ENCODE data around the gene AP3B1.
A peak's percentile ranks its signal among the peaks of the same experiment; 100 is the strongest.

Gene AP3B1, protein sequence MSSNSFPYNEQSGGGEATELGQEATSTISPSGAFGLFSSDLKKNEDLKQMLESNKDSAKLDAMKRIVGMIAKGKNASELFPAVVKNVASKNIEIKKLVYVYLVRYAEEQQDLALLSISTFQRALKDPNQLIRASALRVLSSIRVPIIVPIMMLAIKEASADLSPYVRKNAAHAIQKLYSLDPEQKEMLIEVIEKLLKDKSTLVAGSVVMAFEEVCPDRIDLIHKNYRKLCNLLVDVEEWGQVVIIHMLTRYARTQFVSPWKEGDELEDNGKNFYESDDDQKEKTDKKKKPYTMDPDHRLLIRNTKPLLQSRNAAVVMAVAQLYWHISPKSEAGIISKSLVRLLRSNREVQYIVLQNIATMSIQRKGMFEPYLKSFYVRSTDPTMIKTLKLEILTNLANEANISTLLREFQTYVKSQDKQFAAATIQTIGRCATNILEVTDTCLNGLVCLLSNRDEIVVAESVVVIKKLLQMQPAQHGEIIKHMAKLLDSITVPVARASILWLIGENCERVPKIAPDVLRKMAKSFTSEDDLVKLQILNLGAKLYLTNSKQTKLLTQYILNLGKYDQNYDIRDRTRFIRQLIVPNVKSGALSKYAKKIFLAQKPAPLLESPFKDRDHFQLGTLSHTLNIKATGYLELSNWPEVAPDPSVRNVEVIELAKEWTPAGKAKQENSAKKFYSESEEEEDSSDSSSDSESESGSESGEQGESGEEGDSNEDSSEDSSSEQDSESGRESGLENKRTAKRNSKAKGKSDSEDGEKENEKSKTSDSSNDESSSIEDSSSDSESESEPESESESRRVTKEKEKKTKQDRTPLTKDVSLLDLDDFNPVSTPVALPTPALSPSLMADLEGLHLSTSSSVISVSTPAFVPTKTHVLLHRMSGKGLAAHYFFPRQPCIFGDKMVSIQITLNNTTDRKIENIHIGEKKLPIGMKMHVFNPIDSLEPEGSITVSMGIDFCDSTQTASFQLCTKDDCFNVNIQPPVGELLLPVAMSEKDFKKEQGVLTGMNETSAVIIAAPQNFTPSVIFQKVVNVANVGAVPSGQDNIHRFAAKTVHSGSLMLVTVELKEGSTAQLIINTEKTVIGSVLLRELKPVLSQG

GRCh38 chr5:78294248-78295034 lies at the start of gene AP3B1:
AP3B1 (minus strand) TSS chr5:78294698; CDS start chr5:78294579, 119 bp downstream.
- peak; percentile 98 for DNase-seq

- DNase-seq, result no peak
Measured at GRCh38 chr5:78341440-78341839, 46.9 kb upstream of the AP3B1 start.

DNA sequence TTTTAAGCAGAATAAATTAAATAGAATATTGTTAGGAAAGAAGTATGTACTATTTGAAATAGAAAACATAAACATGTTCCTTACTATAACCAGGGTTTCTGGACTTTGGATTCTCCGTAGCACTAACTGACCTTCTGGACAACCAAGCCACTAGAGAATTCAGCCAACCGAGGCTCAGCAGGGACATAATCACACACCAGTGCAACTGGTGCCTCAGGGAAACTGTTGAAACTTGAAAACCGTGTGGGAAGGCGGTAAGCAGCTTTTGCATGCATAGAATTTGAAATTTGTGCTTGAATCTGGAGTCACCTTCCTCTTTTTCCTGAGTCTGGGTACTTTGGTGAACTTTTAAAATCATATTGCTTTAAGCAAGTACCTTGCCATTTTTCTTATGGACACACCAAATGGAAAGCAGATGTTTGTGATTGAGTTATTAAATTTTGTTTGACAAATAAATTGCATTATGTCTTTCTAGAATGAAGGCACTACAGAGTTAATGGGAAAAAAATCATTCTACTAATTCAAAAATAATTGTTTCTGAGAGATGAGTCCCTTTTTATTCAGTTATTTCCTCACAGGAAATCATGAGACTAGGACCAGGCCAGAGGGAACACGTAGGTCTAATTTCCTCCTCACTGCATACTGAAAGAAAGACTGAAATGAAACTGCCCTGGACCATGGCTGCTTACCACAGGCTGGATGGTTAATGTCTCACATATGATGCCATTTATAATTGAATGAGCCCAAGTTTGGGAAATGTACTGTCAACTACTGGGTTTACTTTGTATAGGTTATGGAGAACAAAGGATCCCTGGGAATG lies 45.3 kb upstream of the AP3B1 start:
- DNase-seq, result no peak

DNA sequence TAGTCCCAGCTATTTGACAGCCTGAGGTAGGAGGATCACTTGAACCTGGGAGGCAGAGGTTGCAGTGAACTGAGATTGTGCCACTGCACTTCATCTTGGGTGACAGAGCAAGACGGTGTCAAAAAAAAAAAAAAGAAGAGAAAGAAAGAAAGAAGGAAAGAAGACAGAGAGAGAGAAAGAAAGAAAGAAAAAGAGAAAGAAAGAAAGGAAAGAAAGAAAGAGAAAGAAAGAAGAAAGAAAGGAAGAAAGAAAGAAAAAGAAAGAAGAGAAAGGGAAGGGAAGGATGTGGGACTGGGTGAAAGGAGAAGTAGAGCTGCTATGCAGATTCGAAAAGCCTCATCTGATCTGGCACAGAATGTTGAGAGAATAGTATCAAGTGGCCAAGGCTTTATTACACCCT lies 42.2 kb upstream of the AP3B1 start:
- DNase-seq, result no peak

DNA sequence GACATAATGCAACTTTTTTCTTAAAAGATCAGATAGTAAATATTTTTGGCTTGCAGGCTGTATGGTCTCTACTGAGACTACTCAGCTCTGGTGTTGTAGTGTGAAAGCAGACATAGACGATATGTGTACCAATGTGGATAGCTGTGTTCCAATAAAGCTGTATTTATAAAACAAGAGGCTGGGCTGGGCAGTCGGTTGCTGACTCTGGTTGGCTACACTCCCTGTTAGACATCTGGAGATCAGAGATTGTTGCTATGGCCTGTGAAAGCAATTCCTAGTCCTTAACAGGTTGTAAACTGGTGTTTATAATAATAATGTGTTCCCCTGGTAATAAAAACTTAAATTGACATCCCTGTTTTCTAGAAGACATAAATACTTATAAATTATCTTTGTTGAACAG lies 41.5 kb upstream of the AP3B1 start:
- DNase-seq, result no peak

DNA sequence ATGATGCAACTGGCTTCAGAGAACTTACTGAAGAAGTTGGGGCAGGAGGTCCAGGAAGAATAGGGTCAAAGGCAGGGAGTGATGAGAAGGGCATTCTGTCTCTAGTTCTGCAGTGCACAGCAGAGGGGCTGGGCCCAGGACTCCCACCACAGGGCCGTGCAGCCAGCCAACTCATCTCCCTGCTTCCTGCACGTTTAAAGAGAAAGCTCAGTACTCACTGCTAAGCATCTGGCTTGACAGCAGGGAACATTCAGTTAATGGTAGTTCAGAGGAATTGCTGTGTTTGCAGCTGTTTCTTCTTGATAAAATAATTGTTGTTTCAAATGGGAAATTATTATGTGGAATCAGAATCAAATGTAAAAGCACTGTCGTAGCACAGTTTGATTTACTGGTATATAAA lies 40.3 kb upstream of the AP3B1 start:
- no peak for DNase-seq

DNA sequence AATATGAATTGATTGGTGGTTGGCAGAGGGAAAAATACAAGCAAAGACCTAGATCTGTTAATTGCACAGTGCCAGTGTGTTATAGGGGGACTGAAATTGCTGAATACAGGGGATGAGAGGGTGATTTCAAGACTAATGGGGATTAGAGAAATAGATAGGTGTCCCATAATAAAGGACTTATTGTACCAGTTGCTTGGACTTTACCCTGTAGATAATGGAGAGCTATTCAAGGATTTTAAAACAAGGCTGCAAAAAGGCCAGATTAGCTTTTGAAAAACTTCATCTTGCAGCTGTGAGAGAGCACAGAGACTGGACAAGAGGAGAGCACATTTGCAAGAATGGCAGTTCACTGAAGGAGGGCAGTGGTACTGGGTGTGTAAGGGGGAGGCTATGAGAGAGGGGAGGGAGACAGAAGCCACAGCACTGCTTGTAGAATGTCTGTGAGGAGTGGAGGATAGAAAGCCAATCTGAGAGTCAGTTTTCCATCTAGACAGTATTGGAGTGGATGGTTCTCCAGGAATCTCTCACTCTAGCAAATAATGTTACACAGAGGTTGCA lies 37.1 kb upstream of the AP3B1 start:
- DNase-seq, result no peak

GRCh38 chr5:78328585-78329173 lies 34.2 kb upstream of the AP3B1 start:
- no peak for DNase-seq

- no peak for DNase-seq
Measured at GRCh38 chr5:78327761-78328510, 33.4 kb upstream of the AP3B1 start.

GRCh38 chr5:78326930-78327329 lies 32.4 kb upstream of the AP3B1 start:
- no peak for DNase-seq

- no peak for DNase-seq
Measured at GRCh38 chr5:78323241-78323640, 28.7 kb upstream of the AP3B1 start.

GRCh38 chr5:78320401-78320800 lies 25.9 kb upstream of the AP3B1 start:
- DNase-seq, result no peak

DNA sequence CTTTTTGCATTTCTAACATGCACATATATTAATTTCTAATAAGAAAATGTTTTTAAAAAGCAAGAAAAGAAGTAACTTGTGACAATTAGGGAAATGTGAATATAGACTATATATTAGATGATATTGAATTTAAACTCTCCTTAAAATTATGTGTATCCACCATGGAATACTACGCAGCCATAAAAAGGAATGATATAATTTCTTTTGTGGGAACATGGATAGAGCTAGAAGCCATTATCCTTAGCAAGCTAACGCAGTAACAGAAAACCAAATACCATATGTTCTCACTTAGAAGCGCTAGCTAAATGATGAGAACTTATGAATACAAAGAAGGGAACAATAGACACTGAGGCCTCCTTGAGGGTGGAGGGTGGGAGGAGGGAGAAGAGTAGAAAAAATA lies 23.8 kb upstream of the AP3B1 start:
- DNase-seq, result no peak

DNA sequence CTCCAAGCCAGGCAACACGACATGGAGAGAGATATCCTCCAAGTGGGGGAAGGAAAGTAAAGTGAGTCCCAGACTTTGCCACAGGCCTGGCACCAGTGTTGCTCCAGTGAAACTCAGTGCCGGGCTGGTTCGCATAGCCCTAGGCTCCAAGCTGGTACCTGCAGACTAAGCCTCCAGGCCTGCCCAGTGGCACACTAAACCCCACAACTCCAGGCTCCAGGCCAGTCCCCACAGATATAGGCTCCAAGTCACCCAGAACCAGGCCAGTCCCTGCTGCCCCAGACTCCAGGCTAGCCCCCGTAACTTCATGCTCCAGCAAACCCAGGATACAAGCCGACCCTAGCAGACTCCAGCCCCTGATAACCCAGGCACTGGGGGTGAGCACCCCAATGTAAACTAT lies 23.0 kb upstream of the AP3B1 start:
- no peak for DNase-seq

- DNase-seq, result no peak
Measured at GRCh38 chr5:78308703-78309102, 14.2 kb upstream of the AP3B1 start.

DNA sequence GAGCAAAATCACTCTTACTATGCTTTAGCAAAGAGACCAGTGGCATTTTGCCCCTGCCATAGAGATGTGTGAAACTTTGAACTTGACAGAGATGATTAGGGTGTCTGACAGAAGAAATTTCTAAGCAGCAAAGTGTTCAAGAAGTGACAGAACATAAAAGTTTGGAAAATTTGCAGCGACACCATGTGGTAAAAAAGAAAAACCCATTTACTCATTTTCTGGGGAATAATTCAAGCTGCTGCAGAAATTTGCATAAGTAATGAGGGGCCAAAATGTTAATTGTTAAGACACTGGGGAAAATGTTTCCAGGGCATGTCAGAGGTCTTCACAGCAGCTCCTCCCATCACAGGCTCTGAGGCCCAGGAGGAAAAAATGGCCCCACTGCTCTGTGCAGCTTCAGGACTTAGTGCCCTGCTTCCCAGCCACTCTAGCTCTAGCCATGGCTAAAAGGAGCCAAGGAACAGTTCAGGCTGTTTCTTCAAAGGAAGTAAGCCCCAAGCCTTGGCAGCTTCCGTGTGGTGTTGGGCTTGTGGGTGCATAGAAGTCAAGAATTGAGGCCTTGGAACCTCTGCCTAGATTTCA lies 6.1 kb upstream of the AP3B1 start:
- DNase-seq, result no peak

- peak; percentile 33 for DNase-seq
Measured at GRCh38 chr5:78295035-78295961, 800 bp upstream of the AP3B1 start.

DNA sequence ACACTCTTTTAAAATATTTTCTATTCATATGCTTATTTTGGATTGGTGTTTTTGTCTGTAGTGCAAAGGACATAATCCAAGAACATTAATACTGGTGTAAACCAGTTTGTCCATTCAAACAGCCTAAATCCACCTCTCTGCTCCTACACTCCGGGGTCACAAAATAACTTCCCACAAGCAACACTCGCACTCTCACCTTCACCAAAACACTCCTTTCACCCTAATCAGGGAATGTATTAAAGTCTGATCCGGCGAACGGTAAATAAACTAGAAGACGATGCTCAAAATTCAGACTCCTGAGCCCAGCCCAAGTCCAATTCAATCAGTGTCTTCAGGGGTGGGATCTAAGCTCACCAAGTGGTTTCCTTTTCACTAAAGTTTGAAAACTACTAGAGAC lies 649 bp downstream of the AP3B1 start:
- DNase-seq, result no peak

DNA sequence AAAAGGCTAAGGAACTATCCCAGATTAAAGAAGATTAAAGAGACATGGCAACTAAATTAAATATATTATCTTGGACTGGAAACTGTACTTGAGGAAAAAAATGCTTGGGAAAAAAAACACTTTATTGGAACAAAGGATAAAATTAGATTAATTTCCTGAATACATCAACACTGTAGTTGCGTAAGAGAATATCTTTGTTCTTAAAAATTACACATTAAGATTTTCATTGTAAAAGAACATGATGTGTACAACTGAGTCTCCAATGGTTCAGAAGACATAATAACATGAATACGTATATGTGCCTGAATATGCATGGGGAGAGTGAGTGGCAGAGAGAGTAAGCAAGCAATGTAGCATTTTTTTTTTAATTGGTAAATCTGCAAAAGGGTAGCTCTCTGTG lies 2.8 kb downstream of the AP3B1 start:
- DNase-seq, result no peak

Measured in CD4-positive, alpha-beta T cell treated with Interleukin-15 for 1 hour (primary cell).